ENCODE data around the gene MRPS18A.
"Not testable (repeated sequence)": the region's sequence is repeated elsewhere in the genome, so short reads cannot be mapped to it uniquely, and the experiment has no call there.

The MRPS18A gene

GRCh38 chr6:43634702-43635303 is 52.8 kb downstream of the MRPS18A start:
- intact Hi-C loops (cut with micrococcal nuclease) = no loop called here
- Mint-ChIP-seq H3K4me1 (ENCODE audit: low read depth) (peaks cover 62% of the 10 kb centered on the region), H3K36me3 (ENCODE audit: low read depth) (peaks cover 43% of the 10 kb centered on the region), H3K9me3 (no peaks in the 10 kb centered on the region), H3K27me3 (no peaks in the 10 kb centered on the region), H3K4me3 (no peak overlapping the region), H3K27ac (peak overlapping the region; percentile 94)

- Mint-ChIP-seq H3K4me1 (ENCODE audit: low read depth) (peaks cover 59% of the 10 kb centered on the region), H3K36me3 (ENCODE audit: low read depth) (peaks cover 40% of the 10 kb centered on the region)
- intact Hi-C loops (cut with micrococcal nuclease); H3K27ac Mint-ChIP-seq; H3K27me3 Mint-ChIP-seq; H3K9me3 Mint-ChIP-seq; H3K4me3 Mint-ChIP-seq: not testable (repeated sequence)
Observed at GRCh38 chr6:43633002-43633401, 54.6 kb downstream of the MRPS18A start.

DNA sequence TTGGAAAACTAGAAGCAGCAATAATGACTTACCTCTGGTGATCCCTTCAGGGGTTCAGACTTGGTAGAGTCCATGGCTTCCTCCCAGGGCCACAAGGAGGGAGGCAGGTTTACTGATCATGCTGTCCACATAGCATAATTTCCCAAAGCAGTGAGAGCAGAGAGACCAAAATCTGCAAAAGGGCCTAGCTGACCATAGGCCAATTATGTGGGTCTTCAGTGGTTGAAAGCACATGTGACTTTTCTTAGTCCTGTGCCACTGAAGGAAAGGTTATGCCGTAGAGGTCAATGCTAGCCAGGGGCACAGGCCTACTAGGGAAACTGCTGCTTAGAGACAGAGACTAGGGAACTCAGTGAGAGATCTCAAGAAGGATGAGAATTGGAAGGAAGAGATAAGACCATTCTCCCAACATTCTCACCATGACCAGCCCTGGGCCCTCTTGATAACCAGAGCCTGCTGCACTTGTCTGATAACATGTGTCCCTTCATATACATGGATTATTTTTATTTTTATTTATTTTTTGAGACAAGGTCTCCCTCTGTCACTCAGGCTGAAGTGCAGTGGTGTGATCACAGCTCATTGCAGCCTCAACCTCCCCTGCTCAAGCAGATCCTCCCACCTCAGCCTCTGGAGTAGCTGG is 56.5 kb downstream of the MRPS18A start:
- Mint-ChIP-seq H3K27me3 (no peaks in the 10 kb centered on the region), H3K4me1 (ENCODE audit: low read depth) (peaks cover 64% of the 10 kb centered on the region), H3K9me3 (no peaks in the 10 kb centered on the region), H3K36me3 (ENCODE audit: low read depth) (peaks cover 31% of the 10 kb centered on the region), H3K27ac (peak overlapping the region; percentile 97), H3K4me3 (peak overlapping the region; percentile 23)
- intact Hi-C loops (cut with micrococcal nuclease) = no loop called here

DNA sequence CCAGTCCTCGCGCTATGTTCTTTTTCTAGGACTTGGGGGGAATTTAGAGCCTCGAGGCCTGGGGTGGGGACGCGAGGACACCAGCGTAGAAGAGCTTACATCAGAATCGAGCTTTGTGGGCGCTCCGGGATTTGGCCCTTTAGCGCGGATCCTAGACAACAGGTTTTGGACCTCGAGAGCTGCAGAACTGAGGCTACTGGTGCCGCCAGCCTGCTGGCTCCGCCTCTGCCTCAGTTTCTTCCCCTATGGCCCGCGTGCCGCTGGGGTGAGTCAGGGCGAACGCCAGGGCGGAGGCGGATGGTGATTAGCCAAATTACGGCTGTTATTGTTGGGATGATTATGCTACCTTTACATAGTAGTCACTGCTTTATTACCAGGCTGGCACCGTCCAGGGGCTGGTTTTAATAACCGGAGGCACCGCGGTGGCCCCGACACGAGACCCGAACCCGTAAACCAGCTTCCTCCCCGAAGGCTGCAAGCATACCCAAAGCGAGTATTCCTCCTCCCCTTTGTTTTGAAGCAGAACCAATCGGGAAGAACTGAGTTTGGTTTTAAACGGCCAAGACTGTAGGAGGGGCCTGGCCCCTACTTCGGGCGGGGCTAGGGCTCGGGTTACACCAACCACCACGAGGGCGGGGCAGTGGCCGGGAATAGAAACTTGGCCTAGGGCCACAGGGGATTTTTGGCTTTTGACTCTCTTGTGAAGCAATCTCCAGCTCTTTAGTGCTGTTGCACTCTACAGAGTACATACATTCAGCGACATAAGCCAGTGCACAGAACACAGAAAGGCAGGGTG is 57.9 kb downstream of the MRPS18A start:
- H3K4me1 Mint-ChIP-seq (ENCODE audit: low read depth) = peaks cover 61% of the 10 kb centered on the region

DNA sequence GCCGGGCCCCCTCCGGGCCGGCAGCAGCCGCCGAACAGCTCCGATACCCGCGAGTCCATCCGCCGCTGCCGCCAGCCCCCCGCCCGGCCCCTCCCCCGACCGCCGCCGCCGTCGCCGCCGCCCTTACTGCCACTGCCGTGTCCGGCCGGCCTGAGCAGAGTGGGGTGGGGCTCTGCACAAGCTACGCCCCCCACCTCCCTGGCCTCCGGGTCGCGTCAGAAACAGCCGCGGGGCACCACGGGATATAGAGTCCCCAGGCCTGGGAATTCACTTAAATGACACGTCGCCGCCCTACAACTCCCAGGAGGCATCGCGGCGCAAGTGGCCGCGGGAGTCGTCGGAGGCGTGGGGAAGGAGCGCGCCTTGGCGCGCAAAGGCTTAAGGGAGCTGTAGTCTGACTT is 58.5 kb downstream of the MRPS18A start, which contains the start of gene GTPBP2:
Gene GTPBP2, minus strand, starts transcription at position 161 of the 401 bp plus-strand sequence. Its CDS starts 102 bp downstream, at position 59.
- Mint-ChIP-seq H3K9me3 (no peaks in the 10 kb centered on the region), H3K27ac (peak within 1 kb of the TSS; percentile 97), H3K36me3 (ENCODE audit: low read depth) (peaks cover 45% of the 10 kb centered on the region), H3K4me3 (peak within 1 kb of the TSS; percentile 99), H3K27me3 (no peaks in the 10 kb centered on the region), H3K4me1 (ENCODE audit: low read depth) (peaks cover 59% of the 10 kb centered on the region)
- intact Hi-C loops (cut with micrococcal nuclease) = loop anchor here (5.0 kb wide), 1 partner anchor 52 kb away; the partner anchor contains the start of genes POLH and XPO5

More for the DNA sequence above, 57.9 kb downstream of the MRPS18A start:
- Mint-ChIP-seq H3K4me3 (peak overlapping the region; percentile 99), H3K27ac (peak overlapping the region; percentile 97), H3K27me3 (no peaks in the 10 kb centered on the region), H3K9me3 (no peaks in the 10 kb centered on the region), H3K36me3 (ENCODE audit: low read depth) (peaks cover 39% of the 10 kb centered on the region)
- intact Hi-C loops (cut with micrococcal nuclease) = loop anchor here (5.0 kb wide), 1 partner anchor 52 kb away; the partner anchor contains the start of genes POLH and XPO5

GRCh38 chr6:43628393-43629103 is 59.0 kb downstream of the MRPS18A start:
- no peaks in the 10 kb centered on the region for H3K27me3 Mint-ChIP-seq
- intact Hi-C loops (cut with micrococcal nuclease) = loop anchor here (5.0 kb wide), 1 partner anchor 51 kb away; the partner anchor contains the start of genes POLH and XPO5
- peak overlapping the region; percentile 97 for H3K27ac Mint-ChIP-seq
- H3K4me3 Mint-ChIP-seq = peak overlapping the region; percentile 99
- peaks cover 53% of the 10 kb centered on the region for H3K4me1 Mint-ChIP-seq (ENCODE audit: low read depth)
- H3K36me3 Mint-ChIP-seq (ENCODE audit: low read depth) = peaks cover 51% of the 10 kb centered on the region
- H3K9me3 Mint-ChIP-seq = no peaks in the 10 kb centered on the region

- H3K4me1 Mint-ChIP-seq (ENCODE audit: low read depth) = peaks cover 49% of the 10 kb centered on the region
- H3K36me3 Mint-ChIP-seq (ENCODE audit: low read depth) = peaks cover 64% of the 10 kb centered on the region
- intact Hi-C loops (cut with micrococcal nuclease) = loop anchor here (5.0 kb wide), 1 partner anchor 50 kb away; the partner anchor contains the start of genes POLH and XPO5
Observed at GRCh38 chr6:43627008-43627825, 60.4 kb downstream of the MRPS18A start.

DNA sequence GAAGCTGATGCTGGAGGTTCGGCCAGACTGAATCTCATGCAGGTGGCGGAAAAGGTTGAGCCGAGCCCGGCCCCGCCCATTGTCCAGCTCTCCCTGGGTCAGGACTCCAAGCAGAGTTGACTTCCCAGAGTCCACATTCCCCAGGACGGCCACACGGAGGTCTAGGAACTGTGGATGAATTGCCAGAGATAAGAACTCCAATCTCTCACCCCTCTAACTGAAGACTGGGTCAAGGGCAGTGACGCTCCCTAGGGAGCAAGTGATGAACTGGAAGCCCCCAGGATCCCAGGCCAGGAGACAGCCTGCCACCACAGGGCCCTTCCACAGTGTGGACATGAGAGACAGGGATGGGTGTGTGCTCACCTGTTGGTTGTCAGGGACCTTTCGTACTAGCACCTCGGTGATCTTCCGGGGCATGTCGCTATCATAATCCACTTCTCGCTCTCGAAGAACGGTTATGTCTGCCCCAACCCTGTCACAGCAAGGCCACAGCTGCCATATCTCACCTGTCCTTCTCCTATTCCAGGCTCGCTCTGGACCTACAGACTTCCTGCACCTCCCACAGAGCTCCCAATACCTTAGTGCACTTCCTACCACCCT is 62.1 kb downstream of the MRPS18A start:
- Mint-ChIP-seq H3K4me1 (ENCODE audit: low read depth) (peaks cover 53% of the 10 kb centered on the region), H3K36me3 (ENCODE audit: low read depth) (peaks cover 81% of the 10 kb centered on the region), H3K9me3 (no peaks in the 10 kb centered on the region), H3K4me3 (no peak overlapping the region), H3K27me3 (no peaks in the 10 kb centered on the region), H3K27ac (peak overlapping the region; percentile 97)
- intact Hi-C loops (cut with micrococcal nuclease) = loop anchor here (5.0 kb wide), 1 partner anchor 48 kb away; the partner anchor contains the start of genes POLH and XPO5

More at GRCh38 chr6:43627008-43627825, 60.4 kb downstream of the MRPS18A start:
- no peaks in the 10 kb centered on the region for H3K27me3 Mint-ChIP-seq
- H3K27ac Mint-ChIP-seq = peak overlapping the region; percentile 97
- peak overlapping the region; percentile 47 for H3K4me3 Mint-ChIP-seq
- no peaks in the 10 kb centered on the region for H3K9me3 Mint-ChIP-seq

- no peak overlapping the region for H3K4me3 Mint-ChIP-seq
- no peak overlapping the region for H3K27ac Mint-ChIP-seq
- intact Hi-C loops (cut with micrococcal nuclease) = loop anchor here (5.0 kb wide), 1 partner anchor 48 kb away; the partner anchor contains the start of genes POLH and XPO5
- no peaks in the 10 kb centered on the region for H3K9me3 Mint-ChIP-seq
- H3K4me1 Mint-ChIP-seq (ENCODE audit: low read depth) = peaks cover 49% of the 10 kb centered on the region
- H3K27me3 Mint-ChIP-seq = no peaks in the 10 kb centered on the region
- H3K36me3 Mint-ChIP-seq (ENCODE audit: low read depth) = peaks cover 88% of the 10 kb centered on the region
Observed at GRCh38 chr6:43624786-43625288, 62.8 kb downstream of the MRPS18A start.

GRCh38 chr6:43623880-43624785 is 63.5 kb downstream of the MRPS18A start:
- peaks cover 83% of the 10 kb centered on the region for H3K36me3 Mint-ChIP-seq (ENCODE audit: low read depth)
- intact Hi-C loops (cut with micrococcal nuclease) = no loop called here
- H3K4me1 Mint-ChIP-seq (ENCODE audit: low read depth) = peaks cover 48% of the 10 kb centered on the region
- H3K27ac Mint-ChIP-seq = no peak overlapping the region
- H3K27me3 Mint-ChIP-seq = no peaks in the 10 kb centered on the region
- H3K4me3 Mint-ChIP-seq = no peak overlapping the region
- no peaks in the 10 kb centered on the region for H3K9me3 Mint-ChIP-seq

DNA sequence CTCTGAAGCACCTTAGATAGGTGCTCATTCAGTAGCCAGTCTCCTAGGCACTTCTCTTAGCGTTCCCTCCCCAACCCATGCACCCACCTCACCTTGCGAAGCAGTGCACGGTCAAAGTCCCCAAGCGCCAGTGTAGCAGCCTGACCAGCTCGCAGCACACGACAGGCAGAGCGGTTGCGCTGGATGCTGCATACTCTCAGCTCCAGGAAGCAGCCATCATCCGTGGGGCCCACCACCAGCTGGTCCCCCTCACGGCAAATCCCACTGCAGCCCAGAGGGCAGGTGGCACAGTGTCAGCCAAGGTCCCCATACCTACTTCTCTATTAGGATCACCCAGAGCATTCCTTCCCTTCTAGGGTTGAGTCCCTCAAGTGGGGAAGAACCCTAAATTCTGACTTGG is 65.0 kb downstream of the MRPS18A start:
- Mint-ChIP-seq H3K36me3 (ENCODE audit: low read depth) (peaks cover 73% of the 10 kb centered on the region), H3K9me3 (no peaks in the 10 kb centered on the region), H3K4me3 (no peak overlapping the region), H3K27me3 (no peaks in the 10 kb centered on the region), H3K27ac (no peak overlapping the region), H3K4me1 (ENCODE audit: low read depth) (peaks cover 36% of the 10 kb centered on the region)
- intact Hi-C loops (cut with micrococcal nuclease) = no loop called here

Measured in dendritic cell treated with granulocyte-macrophage colony-stimulating factor and Interleukin-4, amounts not matched to agents 40 ng/mL and 50 ng/mL, for 4 days (primary cell).